ENCODE results near the gene VSTM4. TPM values are rescaled to one million over a fixed set of nuclear protein-coding genes. Genes with fewer than 3 reads are reported as not detected.

The VSTM4 gene
- total RNA-seq, 1 donor from 2014 or later = 2.2 TPM

DNA sequence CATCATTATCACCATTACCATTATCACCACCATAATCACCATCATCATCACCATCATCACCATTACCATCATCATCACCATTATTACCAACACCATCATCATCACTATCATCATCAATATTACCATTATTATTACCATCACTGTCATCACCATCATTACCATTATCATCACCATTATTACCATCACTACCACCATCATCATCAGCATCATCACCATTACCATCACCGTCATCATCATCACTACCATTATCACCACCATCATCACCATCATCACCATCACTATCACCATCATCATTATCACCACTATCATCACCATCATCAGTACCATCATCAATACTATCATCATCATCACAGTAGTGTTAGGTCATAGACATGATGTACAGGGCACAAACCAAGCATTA, 81.4 kb downstream of the VSTM4 start:
- no peaks in the 10 kb centered on the region for H3K36me3 Mint-ChIP-seq (ENCODE audit: low read depth)
- no peak for TF ChIP-seq CTCF (conservative IDR thresholded peaks at IDR 0.05)
- no peak overlapping the region for H3K4me3 Mint-ChIP-seq
- no peaks in the 10 kb centered on the region for H3K9me3 Mint-ChIP-seq
- H3K27me3 Mint-ChIP-seq (ENCODE audit: low read depth) = no peaks in the 10 kb centered on the region
- DNase-seq (ENCODE audit: low read depth, low spot score) = no peak
- no peaks in the 10 kb centered on the region for H3K4me1 Mint-ChIP-seq
- H3K27ac Mint-ChIP-seq (ENCODE audit: unreplicated experiment) = no peak overlapping the region

DNA sequence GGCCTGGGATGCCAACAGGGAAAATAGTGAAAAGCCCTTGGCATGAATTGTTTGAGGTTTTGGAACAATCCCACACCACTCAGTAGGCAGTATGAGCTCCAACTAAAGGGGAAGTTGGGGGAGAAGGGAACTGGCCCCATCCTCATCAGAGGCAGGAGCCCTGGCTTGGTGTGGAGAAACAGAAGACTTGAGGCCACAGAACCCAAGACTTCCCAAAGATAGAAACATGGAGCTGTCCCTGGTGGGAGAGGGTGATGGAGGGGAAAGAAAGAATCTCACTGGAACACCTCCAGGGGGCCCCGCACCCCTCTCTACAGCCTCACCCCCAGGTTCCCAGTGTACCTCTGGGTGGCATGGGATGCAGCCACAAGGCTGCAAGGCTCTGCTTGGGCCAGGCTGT, 85.7 kb downstream of the VSTM4 start:
- TF ChIP-seq CTCF (conservative IDR thresholded peaks at IDR 0.05) = no peak
- no peak for DNase-seq (ENCODE audit: low read depth, low spot score)
- no peak overlapping the region for H3K27ac Mint-ChIP-seq (ENCODE audit: unreplicated experiment)
- no peak overlapping the region for H3K4me3 Mint-ChIP-seq
- H3K4me1 Mint-ChIP-seq = no peaks in the 10 kb centered on the region
- H3K27me3 Mint-ChIP-seq (ENCODE audit: low read depth) = no peaks in the 10 kb centered on the region
- H3K9me3 Mint-ChIP-seq = no peaks in the 10 kb centered on the region
- no peaks in the 10 kb centered on the region for H3K36me3 Mint-ChIP-seq (ENCODE audit: low read depth)

GRCh38 chr10:49028639-49029038, 86.7 kb downstream of the VSTM4 start:
- no peaks in the 10 kb centered on the region for H3K27me3 Mint-ChIP-seq (ENCODE audit: low read depth)
- no peak for DNase-seq (ENCODE audit: low read depth, low spot score)
- H3K27ac Mint-ChIP-seq (ENCODE audit: unreplicated experiment) = no peak overlapping the region
- H3K36me3 Mint-ChIP-seq (ENCODE audit: low read depth) = no peaks in the 10 kb centered on the region
- H3K4me1 Mint-ChIP-seq = peaks cover 4% of the 10 kb centered on the region
- H3K4me3 Mint-ChIP-seq = no peak overlapping the region
- TF ChIP-seq CTCF (conservative IDR thresholded peaks at IDR 0.05) = no peak
- H3K9me3 Mint-ChIP-seq = no peaks in the 10 kb centered on the region

DNA sequence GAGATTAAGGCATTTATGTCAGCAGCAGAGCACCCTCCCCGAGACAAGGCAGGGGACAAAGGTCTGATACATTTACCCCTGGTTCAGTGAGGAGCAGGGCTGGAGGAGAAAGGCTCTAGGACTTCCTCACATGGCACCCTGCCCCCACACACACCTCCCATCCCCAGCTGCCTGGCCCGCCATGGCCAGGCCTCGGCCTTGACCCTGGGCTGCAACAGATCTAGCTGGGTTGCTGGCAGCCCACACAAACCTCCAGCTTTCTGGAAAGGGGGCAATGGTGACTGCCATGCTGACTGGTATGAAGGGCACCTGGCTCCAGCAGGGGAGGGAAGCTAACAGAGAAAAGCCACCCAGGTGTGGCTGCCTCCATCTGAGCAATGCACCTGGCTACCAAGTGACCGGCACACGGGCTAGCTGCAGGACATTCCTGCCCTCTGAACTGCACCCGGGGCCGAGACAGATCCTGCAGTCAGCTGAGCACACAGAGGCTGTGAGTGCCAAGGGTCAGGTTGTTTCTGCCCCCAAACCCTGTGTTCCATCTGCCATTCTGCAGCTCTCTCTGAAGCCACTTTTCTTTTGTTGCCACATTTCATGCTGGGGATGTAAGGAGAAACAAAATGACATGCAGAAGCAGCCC, 89.9 kb downstream of the VSTM4 start:
- TF ChIP-seq CTCF (conservative IDR thresholded peaks at IDR 0.05) = no peak
- Mint-ChIP-seq H3K27me3 (ENCODE audit: low read depth) (no peaks in the 10 kb centered on the region), H3K4me1 (peaks cover 4% of the 10 kb centered on the region)

GRCh38 chr10:49024484-49024883, 90.8 kb downstream of the VSTM4 start:
- no peak for DNase-seq (ENCODE audit: low read depth, low spot score)
- no peak for TF ChIP-seq CTCF (conservative IDR thresholded peaks at IDR 0.05)
- no peaks in the 10 kb centered on the region for H3K9me3 Mint-ChIP-seq
- H3K36me3 Mint-ChIP-seq (ENCODE audit: low read depth) = no peaks in the 10 kb centered on the region
- peaks cover 4% of the 10 kb centered on the region for H3K4me1 Mint-ChIP-seq
- no peak overlapping the region for H3K4me3 Mint-ChIP-seq
- no peak overlapping the region for H3K27ac Mint-ChIP-seq (ENCODE audit: unreplicated experiment)
- H3K27me3 Mint-ChIP-seq (ENCODE audit: low read depth) = no peaks in the 10 kb centered on the region

More for the DNA sequence above, 89.9 kb downstream of the VSTM4 start:
- no peak overlapping the region for H3K27ac Mint-ChIP-seq (ENCODE audit: unreplicated experiment)
- H3K4me3 Mint-ChIP-seq = no peak overlapping the region
- no peak for DNase-seq (ENCODE audit: low read depth, low spot score)
- no peaks in the 10 kb centered on the region for H3K9me3 Mint-ChIP-seq
- H3K36me3 Mint-ChIP-seq (ENCODE audit: low read depth) = no peaks in the 10 kb centered on the region

Data from neural crest cell (in vitro differentiated cells).